Stomach (tissue), 9 donors: ENCODE results near the gene PLS1. TPM values are rescaled to one million over a fixed set of nuclear protein-coding genes. Genes with fewer than 3 reads are reported as not detected.
A peak's percentile ranks its signal among the peaks of the same experiment; 100 is the strongest.

Experiments
- DNase-seq, 2 donors: peaks; one replicate each; pipeline versions ENCODE4 v3.0.0 to v3.0.0-alpha.2; 2013 to 2019
- H3K27ac ChIP-seq, 5 donors: fragments of 200-600 bp in 4 of 5; sonication (generic) in 4 of 5; one replicate each; pipeline ENCODE4 v1.5.1; 2013 to 2019; ENCODE audit warnings: mild to moderate bottlenecking in 1 of 5, moderate library complexity in 1 of 5
- H3K27me3 ChIP-seq, 3 donors: fragments of 200-600 bp; sonication (generic); one replicate each; pipeline ENCODE4 v1.5.1; 2017 to 2019; ENCODE audit warnings: mixed run types in 1 of 3
- H3K36me3 ChIP-seq, 4 donors: fragments of 200-600 bp; sonication (generic); 1 replicate in 3 of 4; 2 replicates in 1 of 4; pipeline ENCODE4 v1.5.1; 2016 to 2019
- H3K4me1 ChIP-seq, 4 donors: fragments of 200-600 bp; sonication (generic); one replicate each; pipeline ENCODE4 v1.5.1; 2016 to 2019
- H3K4me3 ChIP-seq, 4 donors: fragments of 200-600 bp; sonication (generic) in 3 of 4; one replicate each; pipeline ENCODE4 v1.5.1; 2016 to 2019; ENCODE audit warnings: mild to moderate bottlenecking in 1 of 4
- H3K9me3 ChIP-seq, 4 donors: fragments of 200-600 bp; sonication (generic); one replicate each; pipeline ENCODE4 v1.5.1; 2016 to 2019
- CTCF ChIP-seq, 7 experiments: fragments of 450-650 bp in 4 of 7; fragments of 200-600 bp in 3 of 7; sonication (generic) in 3 of 7; IDR thresholded peaks; one replicate each; pipeline ENCODE4 v1.5.1; 2016 to 2019; ENCODE audit warnings: antibody characterized with exemption in 7 of 7, control low read depth in 2 of 7, mild to moderate bottlenecking in 1 of 7
- EP300 ChIP-seq: sonication (generic); formaldehyde crosslinking; IDR thresholded peaks from one replicate; pipeline ENCODE4 v1.6.1; 2017; ENCODE audit warnings: antibody characterized with exemption
- POLR2A ChIP-seq, 4 donors: fragments of 450-650 bp; IDR thresholded peaks; one replicate each; pipeline ENCODE4 v1.6.1; 2016; ENCODE audit warnings: antibody characterized with exemption in 4 of 4, control low read depth in 2 of 4, mild to moderate bottlenecking in 1 of 4, moderate library complexity in 1 of 4
- POLR2AphosphoS5 ChIP-seq, 3 donors: sonication (generic); formaldehyde crosslinking; IDR thresholded peaks; one replicate each; pipeline ENCODE4 v1.6.1; 2016; ENCODE audit warnings: antibody characterized with exemption in 3 of 3
- WGBS, 5 donors: extraction: QIAGEN DNeasy Blood & Tissue Kit in 3 of 5; methylation state at CpG; one replicate each; pipeline versions ENCODE4 v1.1.5 to v1.1.7; 2013 to 2018; 5-methylcytosine and 5-hydroxymethylcytosine counted together
- intact Hi-C: fragments of 100-400 bp; cut with DNase I; formaldehyde crosslinking; loops from one replicate; pipeline ENCODE4 v1.15.1; 2023; ENCODE audit warnings: low total_unique reads
- polyA plus RNA-seq, 3 donors: library from polyadenylated mRNA; stranded (reverse); fragments of 200-250 nt; gene quantifications; one replicate each; pipeline ENCODE4 v1.2.3, GENCODE V29; 2013
- total RNA-seq, 5 donors: library from RNA; depleted of rRNA; stranded (reverse); fragments of >200 nt; gene quantifications; one replicate each; pipeline versions ENCODE4 v1.1.0 to v1.2.3, GENCODE V29; 2014 to 2016
- donor health status: healthy with polysubstance abuse.
- donor health status: Bipolar disorder and iron deficiency.
- donor health status: healthy.

Gene PLS1
- total and polyA plus RNA-seq, 8 donors = 5.2 to 79.1 (median 19.3) TPM

- H3K27ac ChIP-seq = no peak overlapping the region
- no peak for TF ChIP-seq POLR2A (IDR thresholded peaks at IDR 0.05)
- no peak for TF ChIP-seq EP300
- TF ChIP-seq CTCF (IDR thresholded peaks at IDR 0.05) = no peak
- no peak for TF ChIP-seq POLR2AphosphoS5 (IDR thresholded peaks at IDR 0.05)
- H3K36me3 ChIP-seq = peaks cover 0 to 24% (median 15%) of the 10 kb centered on the region in 4 donors
- 91 to 97% (median 94%) methylated on average over 2 of the region's 2 CpGs for WGBS, 5 donors
- H3K4me3 ChIP-seq = no peak overlapping the region
- no peaks in the 10 kb centered on the region for H3K9me3 ChIP-seq
- no peaks in the 10 kb centered on the region for H3K27me3 ChIP-seq
- H3K4me1 ChIP-seq = no peaks in the 10 kb centered on the region
- no peak for DNase-seq
- intact Hi-C loops = no loop called here
Observed at GRCh38 chr3:142690613-142691012, 94.4 kb downstream of the PLS1 start.

GRCh38 chr3:142691527-142691926 lies 95.3 kb downstream of the PLS1 start:
- Histone ChIP-seq H3K27ac (no peak overlapping the region), H3K4me3 (no peak overlapping the region), H3K9me3 (no peaks in the 10 kb centered on the region), H3K4me1 (no peaks in the 10 kb centered on the region), H3K36me3 (peaks cover 0 to 16% (median 10%) of the 10 kb centered on the region in 4 donors), H3K27me3 (no peaks in the 10 kb centered on the region)
- intact Hi-C loops = no loop called here
- no peak for DNase-seq
- whole genome bisulfite sequencing, 5 donors = 82 to 94% (median 92%) methylated on average over 2 of the region's 2 CpGs
- no peak for TF ChIP-seq POLR2A (IDR thresholded peaks at IDR 0.05)
- TF ChIP-seq CTCF (IDR thresholded peaks at IDR 0.05) = no peak
- TF ChIP-seq POLR2AphosphoS5 (IDR thresholded peaks at IDR 0.05) = no peak
- TF ChIP-seq EP300 = no peak

- Histone ChIP-seq H3K4me1 (no peaks in the 10 kb centered on the region), H3K27ac (no peak overlapping the region), H3K36me3 (peaks cover 0 to 8% (median 2%) of the 10 kb centered on the region in 4 donors), H3K27me3 (no peaks in the 10 kb centered on the region), H3K4me3 (no peak overlapping the region), H3K9me3 (no peaks in the 10 kb centered on the region)
- intact Hi-C loops = no loop called here
- TF ChIP-seq CTCF (IDR thresholded peaks at IDR 0.05) (no peak), POLR2AphosphoS5 (IDR thresholded peaks at IDR 0.05) (no peak), EP300 (no peak), POLR2A (IDR thresholded peaks at IDR 0.05) (no peak)
- DNase-seq = no peak
- WGBS, 5 donors = 85 to 94% (median 89%) methylated on average over 7 of the region's 7 CpGs
Observed at GRCh38 chr3:142693136-142693853, 97.1 kb downstream of the PLS1 start.

- Histone ChIP-seq H3K27ac (no peak overlapping the region), H3K4me3 (no peak overlapping the region), H3K4me1 (no peaks in the 10 kb centered on the region), H3K36me3 (peaks cover 0 to 5% (median 1%) of the 10 kb centered on the region in 4 donors), H3K27me3 (no peaks in the 10 kb centered on the region), H3K9me3 (no peaks in the 10 kb centered on the region)
- intact Hi-C loops = no loop called here
- peak in 1 of 2 donors; percentile 26 for DNase-seq
- 85 to 94% (median 92%) methylated on average over 1 of the region's 1 CpG for WGBS, 5 donors
- TF ChIP-seq CTCF (IDR thresholded peaks at IDR 0.05) (no peak), POLR2AphosphoS5 (IDR thresholded peaks at IDR 0.05) (no peak), EP300 (no peak), POLR2A (IDR thresholded peaks at IDR 0.05) (no peak)
Observed at GRCh38 chr3:142694225-142694624, 98.0 kb downstream of the PLS1 start.
